Colonic mucosa (tissue), 4 donors: ENCODE data around the gene NCBP1. TPM values are rescaled to one million over a fixed set of nuclear protein-coding genes. Genes with fewer than 3 reads are reported as not detected.

Source experiments
- DNase-seq: peaks from one replicate; pipeline ENCODE4 v3.0.0-alpha.2; 2020
- H3K27ac ChIP-seq: fragments of 200-600 bp; one replicate; pipeline ENCODE4 v1.8.0; 2021
- H3K27me3 ChIP-seq: fragments of 200-600 bp; one replicate; pipeline ENCODE4 v1.8.0; 2021
- H3K36me3 ChIP-seq: fragments of 200-600 bp; one replicate; pipeline ENCODE4 v1.8.0; 2021
- H3K4me1 ChIP-seq: fragments of 200-600 bp; one replicate; pipeline ENCODE4 v1.8.0; 2021; ENCODE audit warnings: mild to moderate bottlenecking
- H3K4me3 ChIP-seq: fragments of 200-600 bp; one replicate; pipeline ENCODE4 v1.8.0; 2021
- H3K9ac ChIP-seq, 2 donors: one replicate each; pipeline ENCODE4 v1.7.0; 2013; ENCODE audit warnings: control low read depth in 2 of 2, low read depth in 2 of 2, low read length in 2 of 2
- H3K9me3 ChIP-seq: fragments of 200-600 bp; one replicate; pipeline ENCODE4 v1.8.0; 2021
- CTCF ChIP-seq: fragments of 200-600 bp; IDR thresholded peaks from one replicate; pipeline ENCODE4 v1.8.0; 2022; ENCODE audit warnings: antibody characterized with exemption, mild to moderate bottlenecking
- intact Hi-C: fragments of 100-400 bp; cut with DNase I; formaldehyde crosslinking; loops from one replicate; pipeline ENCODE4 v1.14.1; 2022
- total RNA-seq, 2 donors: library from RNA; stranded (reverse); fragmentation: NEBNext Ultra II Directional in 1 of 2; extraction: Animal tissue kit (Norgen Biotek cat#: 25700) in 1 of 2; gene quantifications; one replicate each; pipeline ENCODE4 v1.2.1, GENCODE V29; 2021
- donor health status: healthy.
- donor health status: DM: no; HTN: no; CAD: no.
- donor health status: DM: no; HTN: no; CAD: no.

Gene NCBP1
- total RNA-seq, 2 donors from 2014 or later: 30.3 to 48.2 TPM

- intact Hi-C loops: no loop called here
Observed at GRCh38 chr9:97689401-97690180, 56.0 kb downstream of the NCBP1 start.

GRCh38 chr9:97694769-97695168, 61.1 kb downstream of the NCBP1 start:
- no peak for DNase-seq
- Histone ChIP-seq H3K9ac (no peak overlapping the region), H3K4me3 (no peak overlapping the region), H3K27me3 (no peaks in the 10 kb centered on the region), H3K9me3 (no peaks in the 10 kb centered on the region), H3K4me1 (peaks cover 16% of the 10 kb centered on the region), H3K27ac (no peak overlapping the region), H3K36me3 (no peaks in the 10 kb centered on the region)
- TF ChIP-seq CTCF: no peak
- intact Hi-C loops: no loop called here

More at GRCh38 chr9:97689401-97690180, 56.0 kb downstream of the NCBP1 start:
- H3K27me3 ChIP-seq: no peaks in the 10 kb centered on the region
- DNase-seq: no peak
- H3K9me3 ChIP-seq: no peaks in the 10 kb centered on the region
- H3K36me3 ChIP-seq: no peaks in the 10 kb centered on the region
- H3K4me1 ChIP-seq: no peaks in the 10 kb centered on the region
- no peak for TF ChIP-seq CTCF
- H3K27ac ChIP-seq: no peak overlapping the region
- H3K9ac ChIP-seq: no peak overlapping the region
- H3K4me3 ChIP-seq: no peak overlapping the region

- intact Hi-C loops: no loop called here
- Histone ChIP-seq H3K4me3 (no peak overlapping the region), H3K9ac (no peak overlapping the region), H3K4me1 (peaks cover 16% of the 10 kb centered on the region), H3K27me3 (no peaks in the 10 kb centered on the region), H3K9me3 (no peaks in the 10 kb centered on the region), H3K27ac (no peak overlapping the region), H3K36me3 (no peaks in the 10 kb centered on the region)
- no peak for DNase-seq
- TF ChIP-seq CTCF: no peak
Observed at GRCh38 chr9:97695390-97695789, 61.8 kb downstream of the NCBP1 start.

GRCh38 chr9:97695995-97696802, 62.6 kb downstream of the NCBP1 start:
- Histone ChIP-seq H3K27me3 (no peaks in the 10 kb centered on the region), H3K4me1 (peaks cover 16% of the 10 kb centered on the region), H3K27ac (peak overlapping the region; percentile 90), H3K4me3 (peak overlapping the region; percentile 80), H3K36me3 (no peaks in the 10 kb centered on the region), H3K9me3 (no peaks in the 10 kb centered on the region), H3K9ac (peak overlapping the region; percentile 93 to 97)
- no peak for DNase-seq
- intact Hi-C loops: no loop called here
- no peak for TF ChIP-seq CTCF

- Histone ChIP-seq H3K9ac (peak within 1 kb of the TSS; percentile 93 to 97), H3K27ac (peak within 1 kb of the TSS; percentile 90), H3K4me1 (peaks cover 16% of the 10 kb centered on the region), H3K9me3 (no peaks in the 10 kb centered on the region), H3K4me3 (peak within 1 kb of the TSS; percentile 80), H3K27me3 (no peaks in the 10 kb centered on the region), H3K36me3 (no peaks in the 10 kb centered on the region)
- intact Hi-C loops: no loop called here
- TF ChIP-seq CTCF: no peak
- DNase-seq: peak; percentile 97
Observed at GRCh38 chr9:97696803-97697601, 63.4 kb downstream of the NCBP1 start, which contains the start of gene XPA. Gene XPA (minus strand): TSS chr9:97697340. CDS start chr9:97697292, 48 bp downstream.
